ENCODE data around the gene S100A5.
"Not testable (repeated sequence)": the region's sequence is repeated elsewhere in the genome, so short reads cannot be mapped to it uniquely, and the experiment has no call there.

S100A5 gene, protein sequence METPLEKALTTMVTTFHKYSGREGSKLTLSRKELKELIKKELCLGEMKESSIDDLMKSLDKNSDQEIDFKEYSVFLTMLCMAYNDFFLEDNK

DNA sequence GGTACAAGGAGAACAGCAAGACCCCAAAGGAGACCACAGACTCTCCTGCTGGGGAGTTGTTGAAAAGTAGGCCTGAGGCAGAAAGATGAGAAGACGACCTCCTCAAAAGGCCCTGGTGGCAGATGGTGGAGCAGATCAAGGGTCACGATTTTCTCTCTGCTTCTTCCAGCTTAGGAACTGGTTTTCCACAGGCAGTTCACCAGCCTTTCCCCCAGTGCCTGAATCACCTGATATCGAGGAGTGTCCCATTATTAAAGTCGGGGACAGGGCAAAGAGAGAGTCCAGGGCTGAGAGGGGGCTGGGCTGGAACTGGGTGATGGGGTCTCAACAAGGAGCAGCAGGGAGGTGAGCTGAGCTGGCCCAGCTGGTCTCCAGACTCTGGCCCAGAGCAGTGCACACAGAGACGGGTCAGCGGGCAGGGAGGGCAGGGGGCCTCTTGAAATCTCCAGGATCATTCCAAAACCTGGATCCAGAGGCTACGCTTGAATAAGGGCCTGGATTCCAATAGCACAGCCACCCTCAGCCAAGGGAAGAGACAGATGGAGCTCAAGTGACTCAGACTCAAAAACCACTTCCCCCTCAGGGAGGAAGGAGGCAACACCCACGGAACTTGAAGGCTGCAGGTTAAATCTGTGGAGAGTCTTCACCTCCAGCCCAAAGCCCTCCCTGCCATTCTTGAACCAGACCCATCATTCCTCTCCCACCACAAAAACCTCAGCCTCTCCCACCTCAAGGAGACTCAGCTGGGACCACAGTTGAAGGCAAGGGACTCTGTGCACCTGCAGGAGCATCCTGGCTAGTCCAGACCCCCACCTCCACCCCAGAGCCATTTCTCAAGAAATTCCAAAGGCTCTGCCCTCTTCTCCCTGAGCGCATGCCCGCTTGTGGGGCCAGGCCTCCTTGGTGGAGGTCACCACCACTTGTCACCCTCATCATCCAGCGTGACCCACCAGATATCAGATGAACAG lies at the start of gene S100A5:
S100A5 (minus strand) TSS at position 541 of the 968 bp plus-strand sequence. CDS start 743 bp downstream, outside the sequence.
- DNase-seq (ENCODE audit: low read depth in 2 of 3, low spot score in 1 of 3): peak in 1 of 3 donors; percentile 55

DNA sequence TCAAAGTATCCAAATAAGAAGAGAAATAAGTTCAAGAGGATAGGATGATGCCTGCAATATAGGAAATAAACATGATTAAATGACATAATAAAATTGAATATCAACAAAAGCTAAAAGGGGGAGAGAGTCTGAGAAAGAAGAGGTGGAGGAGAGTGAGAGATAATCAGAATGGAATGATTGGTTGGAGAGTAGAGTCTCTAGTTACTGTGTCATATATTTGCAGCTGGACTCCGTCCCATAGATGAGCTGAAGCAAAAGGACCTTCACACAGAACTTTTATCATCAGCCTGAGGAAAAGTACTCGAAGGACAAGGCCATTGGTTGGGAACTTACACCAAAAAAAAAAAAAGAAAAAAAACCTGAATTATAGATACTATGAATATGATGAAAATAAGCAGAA lies 47.7 kb upstream of the S100A5 start:
- DNase-seq (ENCODE audit: low read depth in 2 of 3, low spot score in 1 of 3): no peak

DNA sequence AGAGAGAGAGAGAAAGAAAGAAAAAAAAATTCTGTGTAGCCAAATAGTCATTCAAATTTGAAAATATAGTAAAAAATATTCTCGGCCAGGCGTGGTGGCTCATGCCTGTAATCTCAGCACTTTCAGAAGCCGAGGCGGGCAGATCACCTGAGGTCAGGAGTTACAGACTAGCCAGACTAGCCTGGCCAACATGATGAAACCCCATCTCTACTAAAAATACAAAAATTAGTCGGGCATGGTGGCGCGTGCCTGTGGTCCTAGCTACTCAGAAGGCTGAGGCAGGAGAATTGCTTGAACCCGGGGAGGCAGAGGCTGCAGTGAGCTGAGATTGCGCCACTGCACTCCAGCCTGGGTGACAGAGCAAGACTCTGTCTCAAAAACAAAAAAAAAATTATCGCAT lies 47.3 kb upstream of the S100A5 start:
- DNase-seq (ENCODE audit: low read depth in 2 of 3, low spot score in 1 of 3): not testable (repeated sequence)

DNA sequence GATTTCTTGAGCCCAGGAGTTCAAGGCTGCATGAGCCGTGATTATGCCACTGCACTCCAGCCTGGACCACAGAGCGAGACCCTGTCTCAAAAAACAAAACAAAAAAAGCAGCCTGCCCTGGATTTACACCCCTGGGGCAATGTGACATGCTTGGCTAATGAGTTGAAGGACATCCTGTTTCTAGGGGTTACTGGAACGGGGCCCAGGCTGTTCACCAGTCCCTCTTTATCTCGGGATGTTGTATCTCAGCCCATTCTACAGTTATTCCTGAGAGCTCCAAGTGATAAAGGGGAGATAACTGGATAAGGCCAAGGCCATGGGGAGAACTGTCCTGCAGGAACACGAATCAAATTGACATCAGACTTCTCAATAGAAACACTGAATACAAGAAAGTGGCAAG lies 46.6 kb upstream of the S100A5 start:
- no peak for DNase-seq (ENCODE audit: low read depth in 2 of 3, low spot score in 1 of 3)

DNA sequence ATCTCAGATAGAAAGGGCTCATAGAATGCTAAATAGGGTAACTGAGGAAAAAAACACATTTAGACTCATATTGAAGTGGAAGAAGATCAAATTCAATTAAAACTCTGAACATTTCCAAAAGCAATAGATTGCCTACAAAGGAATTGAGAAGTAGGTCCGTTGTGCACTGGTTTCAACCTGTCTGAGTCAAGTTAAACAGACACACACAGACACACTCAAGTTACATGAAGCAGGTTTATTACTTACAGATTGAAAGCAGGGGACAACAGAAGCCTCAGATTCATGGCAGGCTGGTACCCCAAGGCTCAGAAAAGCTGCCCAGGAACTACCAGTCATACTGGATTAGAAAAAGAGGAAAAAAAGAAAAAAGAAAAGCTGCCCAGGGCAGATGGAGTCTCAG lies 45.6 kb upstream of the S100A5 start:
- no peak for DNase-seq (ENCODE audit: low read depth in 2 of 3, low spot score in 1 of 3)

DNA sequence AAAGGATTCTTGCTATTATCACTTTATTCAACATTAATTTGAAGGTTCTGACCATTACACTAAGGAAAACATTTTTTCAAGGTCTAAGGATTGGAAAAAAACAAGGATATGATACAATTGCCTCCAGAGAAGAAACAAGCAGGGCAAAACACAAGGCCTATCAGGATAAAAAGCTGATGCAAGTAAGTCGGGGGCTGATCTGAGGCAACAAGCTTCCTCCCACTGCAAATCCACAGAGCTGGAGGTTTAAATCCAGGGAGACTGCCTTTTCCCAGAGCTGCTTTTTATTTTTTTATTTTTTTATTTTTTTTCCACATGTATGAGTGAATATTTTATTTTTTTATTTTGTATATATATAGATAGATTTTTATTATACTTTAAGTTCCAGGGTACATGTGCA lies 44.3 kb upstream of the S100A5 start:
- DNase-seq (ENCODE audit: low read depth in 2 of 3, low spot score in 1 of 3): no peak

DNA sequence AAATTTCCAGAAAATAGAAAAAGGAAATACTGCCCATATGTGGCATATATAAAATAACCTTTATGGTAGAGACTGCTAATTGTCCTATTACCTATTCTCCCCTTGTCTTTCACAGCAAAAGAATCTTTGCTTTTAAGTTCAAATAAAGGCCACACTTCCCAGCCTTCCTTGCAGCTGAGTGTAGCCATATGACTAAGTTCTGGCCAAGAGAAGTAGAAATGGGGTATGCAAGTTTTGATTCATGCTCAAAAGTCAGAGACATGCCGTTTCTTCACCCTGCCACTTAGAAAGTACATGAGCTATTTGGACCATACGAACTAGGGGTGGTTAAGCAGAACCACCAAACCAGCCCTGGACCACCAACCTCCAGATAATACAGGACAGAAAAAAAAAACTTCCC lies 43.2 kb upstream of the S100A5 start:
- no peak for DNase-seq (ENCODE audit: low read depth in 2 of 3, low spot score in 1 of 3)

DNA sequence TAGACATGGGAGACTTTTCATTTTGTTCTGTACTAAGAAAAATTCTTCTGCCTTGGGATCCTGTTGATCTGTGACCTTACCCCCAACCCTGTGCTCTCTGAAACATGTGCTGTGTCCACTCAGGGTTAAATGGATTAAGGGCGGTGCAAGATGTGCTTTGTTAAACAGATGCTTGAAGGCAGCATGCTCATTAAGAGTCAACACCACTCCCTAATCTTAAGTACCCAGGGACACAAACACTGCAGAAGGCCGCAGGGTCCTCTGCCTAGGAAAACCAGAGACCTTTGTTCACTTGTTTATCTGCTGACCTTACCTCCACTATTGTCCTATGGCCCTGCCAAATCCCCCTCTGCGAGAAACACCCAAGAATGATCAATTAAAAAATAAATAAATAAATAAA lies 42.8 kb upstream of the S100A5 start:
- DNase-seq (ENCODE audit: low read depth in 2 of 3, low spot score in 1 of 3): not testable (repeated sequence)

DNA sequence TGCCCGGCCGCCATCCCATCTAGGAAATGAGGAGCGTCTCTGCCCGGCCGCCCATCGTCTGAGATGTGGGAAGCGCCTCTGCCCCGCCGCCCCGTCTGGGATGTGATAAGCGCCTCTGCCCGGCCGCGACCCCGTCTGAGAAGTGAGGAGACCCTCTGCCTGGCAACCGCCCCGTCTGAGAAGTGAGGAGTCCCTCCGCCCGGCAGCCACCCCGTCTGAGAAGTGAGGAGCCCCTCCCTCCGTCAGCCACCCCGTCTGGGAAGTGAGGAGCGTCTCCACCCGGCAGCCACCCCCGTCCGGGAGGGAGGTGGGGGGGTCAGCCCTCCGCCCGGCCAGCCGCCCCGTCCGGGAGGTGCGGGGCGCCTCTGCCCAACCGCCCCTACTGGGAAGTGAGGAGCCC lies 42.1 kb upstream of the S100A5 start:
- not testable (repeated sequence) for DNase-seq (ENCODE audit: low read depth in 2 of 3, low spot score in 1 of 3)

DNA sequence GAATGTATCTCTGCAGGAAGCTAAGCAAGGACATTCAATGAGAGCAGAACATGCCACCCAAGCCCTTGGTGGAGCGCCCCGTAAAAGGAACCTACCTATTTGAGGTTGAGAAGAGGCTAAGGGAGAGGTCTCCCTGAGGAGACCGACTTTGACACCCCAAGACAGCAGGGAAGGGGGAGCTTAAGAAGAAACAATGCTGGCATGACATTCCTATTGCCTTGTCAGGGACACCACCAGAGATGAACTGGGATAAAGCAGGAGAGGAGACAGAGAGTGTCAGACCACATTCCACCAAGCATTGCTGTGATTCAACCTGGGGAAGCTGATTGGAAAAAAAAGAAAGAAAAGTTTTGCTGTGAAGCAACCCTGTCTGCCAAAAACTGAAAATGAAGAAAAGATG lies 38.2 kb upstream of the S100A5 start:
- no peak for DNase-seq (ENCODE audit: low read depth in 2 of 3, low spot score in 1 of 3)

DNA sequence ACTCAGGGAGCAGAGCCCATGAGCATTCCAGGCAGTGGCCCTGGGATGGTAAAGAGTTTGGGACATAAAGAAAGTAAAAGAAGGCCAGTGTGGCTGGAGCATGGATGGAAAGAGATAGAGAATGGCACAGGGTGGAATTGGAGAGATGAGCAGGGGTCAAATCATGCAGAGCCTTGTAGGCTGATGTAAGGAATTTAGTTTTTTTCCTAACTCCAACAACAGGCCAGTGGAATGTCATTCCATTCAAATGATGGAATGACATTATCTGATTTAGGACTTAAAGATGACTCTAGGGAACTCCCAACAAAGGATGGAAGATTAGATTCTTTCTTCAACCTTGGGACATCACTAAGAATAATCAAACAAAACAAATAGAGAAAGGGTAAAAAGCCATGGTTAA lies 37.8 kb upstream of the S100A5 start:
- no peak for DNase-seq (ENCODE audit: low read depth in 2 of 3, low spot score in 1 of 3)

DNA sequence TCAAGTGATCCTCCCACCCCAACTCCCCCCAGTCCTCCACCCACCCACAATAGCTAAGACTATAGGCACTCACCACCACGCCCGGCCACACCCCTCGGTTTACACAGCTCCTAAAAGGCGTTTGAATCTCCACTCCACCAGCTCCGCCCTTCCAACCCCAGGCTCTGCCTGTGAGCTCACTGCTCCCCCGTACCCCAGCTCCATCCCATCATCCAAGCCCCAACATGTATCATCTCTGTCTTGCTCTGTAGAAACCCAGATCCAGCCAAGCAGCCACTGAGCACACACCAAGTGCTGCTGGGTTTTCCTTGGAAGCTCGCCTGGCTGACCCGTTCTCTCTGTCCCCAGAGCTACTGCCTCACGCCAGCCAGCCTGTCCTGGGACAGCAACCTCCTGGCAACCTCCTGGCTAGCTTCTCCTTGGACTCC lies 36.9 kb upstream of the S100A5 start:
- no peak for DNase-seq (ENCODE audit: low read depth in 2 of 3, low spot score in 1 of 3)

DNA sequence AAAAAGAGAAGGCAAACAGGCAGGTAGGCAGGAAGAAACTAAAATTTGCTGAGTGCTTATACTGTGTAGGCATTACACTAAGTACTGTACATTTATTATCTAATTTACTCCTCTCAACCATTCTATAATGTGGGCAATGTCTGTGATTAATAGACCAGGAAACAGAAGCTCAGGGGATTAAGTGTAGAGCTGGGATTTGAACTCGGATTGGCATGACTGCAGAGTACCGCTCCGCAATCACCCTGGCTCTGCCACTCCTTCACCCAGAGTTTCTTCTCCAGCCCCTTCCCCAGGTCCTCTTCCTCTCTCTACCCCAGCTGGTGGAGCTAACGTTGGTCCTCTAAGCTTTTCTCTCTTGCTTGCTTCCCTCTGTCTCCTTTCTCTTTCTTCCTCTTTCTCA lies 36.4 kb upstream of the S100A5 start:
- no peak for DNase-seq (ENCODE audit: low read depth in 2 of 3, low spot score in 1 of 3)

DNA sequence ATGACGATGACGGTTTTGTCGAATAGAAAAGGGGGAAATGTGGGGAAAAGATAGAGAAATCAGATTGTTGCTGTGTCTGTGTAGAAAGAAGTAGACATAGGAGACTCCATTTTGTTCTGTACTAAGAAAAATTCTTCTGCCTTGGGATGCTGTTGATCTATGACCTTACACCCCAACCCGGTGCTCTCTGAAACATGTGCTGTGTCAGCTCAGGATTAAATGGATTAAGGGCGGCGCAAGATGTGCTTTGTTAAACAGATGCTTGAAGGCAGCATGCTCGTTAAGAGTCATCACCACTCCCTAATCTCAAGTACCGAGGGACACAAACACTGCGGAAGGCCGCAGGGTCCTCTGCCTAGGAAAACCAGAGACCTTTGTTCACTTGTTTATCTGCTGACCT lies 34.8 kb upstream of the S100A5 start:
- not testable (repeated sequence) for DNase-seq (ENCODE audit: low read depth in 2 of 3, low spot score in 1 of 3)

DNA sequence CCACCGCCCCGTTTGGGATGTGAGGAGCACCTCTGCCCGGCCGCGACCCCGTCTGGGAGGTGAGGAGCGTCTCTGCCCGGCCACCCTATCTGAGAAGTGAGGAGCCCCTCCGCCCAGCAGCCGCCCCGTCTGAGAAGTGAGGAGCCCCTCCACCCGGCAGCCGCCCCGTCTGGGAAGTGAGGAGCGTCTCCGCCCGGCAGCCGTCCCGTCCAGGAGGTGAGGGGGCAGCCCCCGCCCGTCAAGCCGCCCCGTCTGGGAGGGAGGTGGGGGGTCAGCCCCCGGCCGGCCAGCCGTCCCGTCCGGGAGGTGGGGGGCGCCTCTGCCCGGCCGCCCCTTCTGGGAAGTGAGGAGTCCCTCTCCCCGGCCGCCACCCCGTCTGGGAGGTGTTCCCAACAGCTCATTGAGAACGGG lies 34.4 kb upstream of the S100A5 start:
- DNase-seq (ENCODE audit: low read depth in 2 of 3, low spot score in 1 of 3): not testable (repeated sequence)

DNA sequence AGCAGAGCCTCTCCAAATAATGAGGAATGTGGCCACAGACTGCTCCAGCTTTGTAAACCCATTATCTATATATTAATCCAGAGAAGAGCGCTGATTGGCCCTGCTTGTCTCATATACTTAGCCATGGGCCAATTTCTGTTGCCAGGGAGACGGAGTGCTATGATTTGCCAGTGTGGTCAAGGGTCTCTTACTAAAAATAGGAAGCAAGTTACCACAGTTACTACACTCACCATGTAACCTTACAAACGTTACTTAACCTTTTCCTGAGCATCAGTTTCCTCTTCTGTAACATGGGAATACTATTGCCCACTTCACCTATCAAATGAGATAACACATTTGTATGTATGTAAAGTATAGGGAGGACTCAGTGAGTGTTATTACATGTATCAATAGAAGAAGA lies 32.6 kb upstream of the S100A5 start:
- DNase-seq (ENCODE audit: low read depth in 2 of 3, low spot score in 1 of 3): no peak

DNA sequence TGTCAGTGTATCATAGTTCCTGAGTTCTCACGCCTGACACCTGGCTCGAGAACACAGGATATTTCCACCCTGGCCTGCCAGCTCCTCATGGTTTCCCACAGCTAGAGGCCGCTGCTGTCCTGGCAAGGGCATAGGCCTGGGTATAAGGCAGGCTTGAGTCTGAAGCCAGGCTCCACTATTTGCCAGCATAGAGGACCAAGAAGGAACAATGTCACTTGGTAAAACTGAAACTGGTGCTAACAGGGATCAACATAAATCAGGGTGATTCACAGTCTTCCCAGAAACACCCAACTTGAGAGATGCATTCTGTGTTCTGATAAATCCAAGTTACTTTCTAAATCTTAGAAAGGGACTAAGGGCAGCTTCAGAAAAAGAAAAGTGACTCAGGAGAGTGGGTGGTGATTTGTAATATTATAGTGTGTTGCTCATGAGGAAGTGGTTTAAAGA lies 31.9 kb upstream of the S100A5 start:
- DNase-seq (ENCODE audit: low read depth in 2 of 3, low spot score in 1 of 3): peak; percentile 50 to 64 (median 52)

DNA sequence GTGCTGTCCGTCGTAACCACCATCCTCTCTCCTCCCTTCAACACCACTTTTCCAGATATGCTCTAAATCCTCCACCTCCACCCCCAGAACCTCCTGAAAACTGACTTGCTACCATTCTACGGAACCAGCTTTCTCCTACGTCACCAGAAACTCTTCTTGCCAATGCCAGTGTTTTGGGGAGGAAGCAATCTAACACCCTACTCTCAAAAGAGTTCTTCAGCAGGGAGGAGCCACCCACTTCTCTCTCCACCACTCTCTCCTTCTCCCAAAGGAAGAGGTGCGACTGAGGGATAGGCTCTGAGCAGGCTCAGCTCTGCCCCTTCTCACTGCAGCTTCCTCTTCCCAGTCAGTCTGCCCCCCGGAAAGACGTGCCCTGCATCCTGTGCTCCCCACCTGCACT lies 31.0 kb upstream of the S100A5 start:
- no peak for DNase-seq (ENCODE audit: low read depth in 2 of 3, low spot score in 1 of 3)

DNA sequence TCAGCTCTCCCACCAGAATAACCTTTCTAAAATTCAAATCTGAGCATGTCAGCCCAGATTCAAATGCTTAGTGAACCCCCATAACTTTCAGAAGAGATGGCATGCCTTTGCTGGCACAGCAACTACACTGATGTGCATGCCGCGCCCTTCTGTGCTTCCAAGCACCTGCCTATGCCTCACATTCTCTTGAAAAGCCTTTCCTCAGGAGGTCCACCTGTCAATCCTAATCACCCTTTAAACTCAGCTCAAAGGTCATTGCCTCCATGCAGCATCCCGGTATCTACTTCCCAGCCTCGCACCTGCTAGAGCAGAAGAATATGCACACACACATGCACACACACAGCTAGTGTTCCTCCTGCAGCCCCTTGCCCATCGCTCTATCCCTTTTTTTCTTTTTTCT lies 30.1 kb upstream of the S100A5 start:
- DNase-seq (ENCODE audit: low read depth in 2 of 3, low spot score in 1 of 3): no peak

DNA sequence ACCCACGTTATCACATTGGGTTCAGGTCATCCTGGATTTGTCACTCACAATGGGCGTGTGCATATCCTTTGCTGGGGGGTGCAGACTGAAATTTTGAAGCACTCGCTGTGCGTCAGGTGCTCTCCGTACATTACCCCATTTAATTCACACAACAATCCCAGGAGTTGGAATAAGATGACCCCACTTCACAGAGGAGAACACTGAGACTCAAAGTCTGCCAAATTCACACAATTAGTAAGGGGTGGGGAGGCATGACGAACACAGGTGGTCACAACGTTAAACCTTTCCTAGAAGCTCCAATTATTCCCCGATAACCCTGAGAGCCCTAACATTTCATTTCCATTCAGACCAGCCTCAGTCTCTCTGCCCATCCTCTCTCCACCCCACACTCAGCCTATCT lies 28.7 kb upstream of the S100A5 start:
- DNase-seq (ENCODE audit: low read depth in 2 of 3, low spot score in 1 of 3): no peak

DNA sequence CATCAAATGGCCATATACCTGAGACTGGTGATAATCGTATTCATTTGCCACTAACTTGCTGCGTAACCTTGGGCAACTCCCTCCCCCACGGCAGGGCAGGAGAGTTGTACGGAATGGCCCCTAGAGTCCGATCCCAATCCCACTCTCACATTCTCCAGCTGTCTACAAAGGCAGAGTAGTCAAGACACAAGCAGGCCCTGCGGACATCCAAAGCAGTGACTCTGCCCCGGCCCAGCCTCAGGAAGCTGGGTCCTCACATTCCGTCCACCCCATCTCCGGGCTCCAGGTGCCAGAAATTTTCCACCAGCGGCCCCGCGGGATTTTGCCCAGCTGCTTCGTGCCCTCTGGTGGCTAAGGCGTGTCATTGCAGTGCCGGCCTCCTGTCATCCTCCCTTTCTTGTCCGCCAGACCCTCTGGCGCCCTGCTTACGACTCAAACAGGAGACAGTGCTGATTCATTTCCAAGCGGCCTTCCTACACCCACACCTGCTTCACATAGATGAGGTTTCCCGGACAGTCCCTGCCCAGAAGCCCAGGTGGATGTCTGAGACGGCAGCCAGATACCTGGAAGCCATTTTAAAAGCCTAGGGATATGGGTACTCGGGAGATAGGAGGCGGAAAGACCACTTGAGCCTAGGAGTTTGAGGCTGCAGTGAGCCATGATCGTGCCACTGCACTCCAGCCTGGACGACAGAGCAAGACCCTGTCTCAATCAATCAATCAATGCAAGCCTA lies 27.8 kb upstream of the S100A5 start:
- DNase-seq (ENCODE audit: low read depth in 2 of 3, low spot score in 1 of 3): peak; percentile 79 to 94 (median 80)
